ENCODE measurements around the gene AUNIP.

GRCh38 chr1:25903986-25904385 is 44.7 kb upstream of the AUNIP start:
- TF ChIP-seq, protein P1, sequence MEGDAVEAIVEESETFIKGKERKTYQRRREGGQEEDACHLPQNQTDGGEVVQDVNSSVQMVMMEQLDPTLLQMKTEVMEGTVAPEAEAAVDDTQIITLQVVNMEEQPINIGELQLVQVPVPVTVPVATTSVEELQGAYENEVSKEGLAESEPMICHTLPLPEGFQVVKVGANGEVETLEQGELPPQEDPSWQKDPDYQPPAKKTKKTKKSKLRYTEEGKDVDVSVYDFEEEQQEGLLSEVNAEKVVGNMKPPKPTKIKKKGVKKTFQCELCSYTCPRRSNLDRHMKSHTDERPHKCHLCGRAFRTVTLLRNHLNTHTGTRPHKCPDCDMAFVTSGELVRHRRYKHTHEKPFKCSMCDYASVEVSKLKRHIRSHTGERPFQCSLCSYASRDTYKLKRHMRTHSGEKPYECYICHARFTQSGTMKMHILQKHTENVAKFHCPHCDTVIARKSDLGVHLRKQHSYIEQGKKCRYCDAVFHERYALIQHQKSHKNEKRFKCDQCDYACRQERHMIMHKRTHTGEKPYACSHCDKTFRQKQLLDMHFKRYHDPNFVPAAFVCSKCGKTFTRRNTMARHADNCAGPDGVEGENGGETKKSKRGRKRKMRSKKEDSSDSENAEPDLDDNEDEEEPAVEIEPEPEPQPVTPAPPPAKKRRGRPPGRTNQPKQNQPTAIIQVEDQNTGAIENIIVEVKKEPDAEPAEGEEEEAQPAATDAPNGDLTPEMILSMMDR (tag by site-specific recombination; IDR thresholded peaks at IDR 0.05), result no peak
- no peak for TF ChIP-seq ZNF654 (tag by site-specific recombination; IDR thresholded peaks at IDR 0.05; ENCODE audit: low read depth)
- TF ChIP-seq PBX3 (CRISPR knock-in tag; IDR thresholded peaks at IDR 0.05), result no peak
- TF ChIP-seq ZNF571 (tag by site-specific recombination; IDR thresholded peaks at IDR 0.05), result no peak
- no peak for TF ChIP-seq ZNF146 (tag by site-specific recombination; IDR thresholded peaks at IDR 0.05)
- TF ChIP-seq ZNF19 (tag by site-specific recombination; IDR thresholded peaks at IDR 0.05; ENCODE audit: low read depth), result no peak
- TF ChIP-seq KLF16 (tag by site-specific recombination; IDR thresholded peaks at IDR 0.05), result no peak
- no peak for TF ChIP-seq ZFP3 (tag by site-specific recombination; IDR thresholded peaks at IDR 0.05; ENCODE audit: low read depth)
- TF ChIP-seq ZBTB8A (tag by site-specific recombination; IDR thresholded peaks at IDR 0.05), result no peak
- TF ChIP-seq ZNF274 (IDR thresholded peaks at IDR 0.05; ENCODE audit: low read length), result no peak
- TF ChIP-seq ZNF274 (tag by site-specific recombination; IDR thresholded peaks at IDR 0.05; ENCODE audit: borderline replicate concordance), result no peak
- no peak for TF ChIP-seq ZNF623 (tag by site-specific recombination; IDR thresholded peaks at IDR 0.05)
- no peak for TF ChIP-seq ZNF610 (tag by site-specific recombination; IDR thresholded peaks at IDR 0.05; ENCODE audit: borderline replicate concordance)
